Ishikawa (cell line): ENCODE results near the gene ZNF804B.

ENCODE experiments used
- CEBPB ChIP-seq: IDR thresholded peaks from 2 replicates; pipeline ENCODE4 v1.6.1; 2012
- CREB1 ChIP-seq: IDR thresholded peaks from 2 replicates; pipeline ENCODE4 v1.6.1; 2012; ENCODE audit warnings: low read depth
- EGR1 ChIP-seq: IDR thresholded peaks from 2 replicates; pipeline ENCODE4 v1.6.1; 2012
- EP300 ChIP-seq: IDR thresholded peaks from 2 replicates; pipeline ENCODE4 v1.6.1; 2012; ENCODE audit warnings: borderline replicate concordance
- RAD21 ChIP-seq: IDR thresholded peaks from 2 replicates; pipeline ENCODE4 v1.6.1; 2012; ENCODE audit warnings: low read depth
- REST ChIP-seq: IDR thresholded peaks from 2 replicates; pipeline ENCODE4 v1.6.1; 2012; ENCODE audit warnings: low read depth, mild to moderate bottlenecking
- TAF1 ChIP-seq: IDR thresholded peaks from 2 replicates; pipeline ENCODE4 v1.6.1; 2012; ENCODE audit warnings: low read depth, mild to moderate bottlenecking
- YY1 ChIP-seq: IDR thresholded peaks from 2 replicates; pipeline ENCODE4 v1.6.1; 2012; ENCODE audit warnings: low read depth
- ZBTB7A ChIP-seq: IDR thresholded peaks from 2 replicates; pipeline ENCODE4 v1.6.1; 2012; ENCODE audit warnings: low read depth

DNA sequence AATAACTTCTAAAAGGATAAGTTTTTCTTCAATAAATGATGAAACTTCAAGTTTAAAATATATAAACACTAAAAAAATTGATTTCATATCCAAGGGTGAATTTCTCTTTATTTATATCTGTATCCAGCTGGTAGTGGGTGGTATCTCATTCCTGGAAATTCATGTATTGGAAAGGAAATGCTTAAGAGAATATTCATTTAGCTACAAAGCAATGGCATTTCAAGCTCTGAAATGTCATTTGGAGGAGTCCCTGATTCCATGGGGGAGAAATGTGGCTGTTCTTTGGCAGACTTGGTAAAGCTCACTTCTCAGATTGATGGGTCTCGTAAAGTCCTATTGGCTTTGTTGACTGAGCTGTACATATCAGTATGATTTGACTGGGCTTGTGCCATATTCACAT, 192.3 kb downstream of the ZNF804B start:
- TF ChIP-seq RAD21 (no peak), ZBTB7A (no peak), EGR1 (no peak), REST (no peak), CREB1 (no peak), EP300 (no peak), YY1 (no peak), TAF1 (no peak), CEBPB (no peak)
